COLO668 (cell line): ENCODE data around the gene HECW1.
"Not testable (repeated sequence)": the region's sequence is repeated elsewhere in the genome, so short reads cannot be mapped to it uniquely, and the experiment has no call there.

ENCODE experiments used
- DNase-seq: peaks from one replicate; lab custom pipeline; 2025; ENCODE audit not compliant: unreplicated experiment; lab: John Stamatoyannopoulos, UW

HECW1 gene

GRCh38 chr7:43590862-43591557 is 478.6 kb downstream of the HECW1 start:
- no peak for DNase-seq

GRCh38 chr7:43591558-43592180 is 479.2 kb downstream of the HECW1 start:
- no peak for DNase-seq

DNA sequence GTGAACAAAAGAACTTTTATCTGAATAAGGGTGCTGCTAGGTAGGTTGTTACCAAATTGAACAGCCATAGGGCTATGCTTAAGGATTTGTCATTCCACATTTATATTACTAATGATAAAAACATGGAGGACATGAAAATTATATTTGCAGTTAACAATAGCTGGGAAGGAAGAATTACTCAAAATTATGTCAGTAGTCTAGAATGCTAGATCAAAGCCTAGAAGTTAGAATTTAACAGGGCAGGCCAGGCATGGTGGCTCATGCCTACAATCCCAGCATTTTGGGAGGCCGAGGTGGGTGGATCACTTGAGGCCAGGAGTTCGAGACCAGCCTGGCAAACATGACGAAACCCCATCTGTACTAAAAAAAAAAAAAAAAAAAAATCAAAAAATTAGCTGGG is 479.9 kb downstream of the HECW1 start:
- DNase-seq, result no peak

DNA sequence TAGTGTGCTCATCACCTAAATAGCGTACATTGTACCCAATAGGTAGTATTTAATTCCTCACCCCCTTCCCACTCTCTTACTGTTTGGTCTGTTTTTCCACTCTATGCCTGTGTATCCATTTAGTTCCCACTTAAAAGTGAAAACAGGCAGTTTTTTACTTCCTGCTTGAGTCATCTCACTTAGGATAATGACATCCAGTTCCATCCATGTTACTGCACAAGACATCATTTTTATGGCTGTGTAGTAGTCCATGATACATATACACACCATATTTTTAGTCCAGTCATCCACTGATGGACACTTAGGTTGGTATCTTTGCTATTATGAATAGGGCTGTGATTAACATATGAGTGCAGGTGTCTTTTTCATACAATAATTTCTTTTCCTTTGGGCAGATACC is 480.6 kb downstream of the HECW1 start:
- no peak for DNase-seq

GRCh38 chr7:43594020-43594419 is 481.6 kb downstream of the HECW1 start:
- DNase-seq, result no peak

GRCh38 chr7:43596426-43596825 is 484.0 kb downstream of the HECW1 start:
- DNase-seq, result not testable (repeated sequence)

GRCh38 chr7:43600056-43600455 is 487.6 kb downstream of the HECW1 start:
- no peak for DNase-seq

GRCh38 chr7:43602256-43602655 is 489.8 kb downstream of the HECW1 start:
- DNase-seq, result no peak

DNA sequence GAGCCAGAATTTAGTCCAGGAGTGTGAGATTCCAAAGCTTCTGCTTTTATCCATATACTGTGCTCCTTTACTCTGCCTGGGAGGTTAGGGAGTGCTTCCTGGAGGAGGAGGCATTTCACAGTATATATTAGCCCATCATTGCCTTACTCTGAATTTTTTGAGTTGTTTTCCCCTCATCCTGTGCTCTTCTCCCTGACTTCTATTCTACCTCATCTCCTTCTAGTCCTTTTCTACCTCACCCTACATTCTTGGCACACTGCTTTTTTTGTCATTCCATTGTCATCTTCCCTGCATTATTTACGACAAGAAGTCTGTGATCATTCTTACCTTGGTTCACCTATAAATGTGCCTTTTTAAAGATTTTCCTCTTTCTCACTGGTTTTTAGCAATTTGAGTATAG is 491.8 kb downstream of the HECW1 start:
- DNase-seq, result no peak

- no peak for DNase-seq
Observed at GRCh38 chr7:43609097-43609496, 496.6 kb downstream of the HECW1 start.

- no peak for DNase-seq
Observed at GRCh38 chr7:43612128-43612527, 499.7 kb downstream of the HECW1 start.

- no peak for DNase-seq
Observed at GRCh38 chr7:43612599-43613589, 500.4 kb downstream of the HECW1 start.
